ENCODE measurements around the gene GTF3C1.
"Not testable (repeated sequence)": the region's sequence is repeated elsewhere in the genome, so short reads cannot be mapped to it uniquely, and the experiment has no call there.

Gene GTF3C1

GRCh38 chr16:27436921-27437650 is 112.6 kb downstream of the GTF3C1 start:
- no peak overlapping the region for H3K27ac ChIP-seq
- H3K4me1 ChIP-seq = no peaks in the 10 kb centered on the region
- H3K27me3 ChIP-seq (ENCODE audit: control insufficient read depth, insufficient read depth, low read length) = no peaks in the 10 kb centered on the region
- no peak overlapping the region for H2AFZ ChIP-seq
- no peak overlapping the region for H3K4me2 ChIP-seq (ENCODE audit: low read length)
- H3K36me3 ChIP-seq (ENCODE audit: control insufficient read depth, insufficient read depth, low read length) = no peaks in the 10 kb centered on the region
- no peaks in the 10 kb centered on the region for H3K79me2 ChIP-seq
- no peak for TF ChIP-seq CTCF (IDR thresholded peaks at IDR 0.05)
- no peak overlapping the region for H3K4me3 ChIP-seq (ENCODE audit: low read depth, low read length)
- H3K9me3 ChIP-seq (ENCODE audit: control insufficient read depth, low read length) = no peaks in the 10 kb centered on the region
- no peak overlapping the region for H3K9ac ChIP-seq

GRCh38 chr16:27436065-27436464 is 113.6 kb downstream of the GTF3C1 start:
- H3K4me1 ChIP-seq = no peaks in the 10 kb centered on the region
- no peak overlapping the region for H3K4me2 ChIP-seq (ENCODE audit: low read length)
- no peaks in the 10 kb centered on the region for H3K79me2 ChIP-seq
- H3K4me3 ChIP-seq (ENCODE audit: low read depth, low read length) = no peak overlapping the region
- no peaks in the 10 kb centered on the region for H3K9me3 ChIP-seq (ENCODE audit: control insufficient read depth, low read length)
- H3K27me3 ChIP-seq (ENCODE audit: control insufficient read depth, insufficient read depth, low read length) = no peaks in the 10 kb centered on the region
- no peak for TF ChIP-seq CTCF (IDR thresholded peaks at IDR 0.05)
- H3K36me3 ChIP-seq (ENCODE audit: control insufficient read depth, insufficient read depth, low read length) = no peaks in the 10 kb centered on the region
- H3K27ac ChIP-seq = no peak overlapping the region
- no peak overlapping the region for H2AFZ ChIP-seq
- H3K9ac ChIP-seq = no peak overlapping the region

- not testable (repeated sequence) for H3K9me3 ChIP-seq (ENCODE audit: control insufficient read depth, low read length); H3K4me2 ChIP-seq (ENCODE audit: low read length); H3K27ac ChIP-seq; H3K36me3 ChIP-seq (ENCODE audit: control insufficient read depth, insufficient read depth, low read length); H3K27me3 ChIP-seq (ENCODE audit: control insufficient read depth, insufficient read depth, low read length); H2AFZ ChIP-seq; H3K79me2 ChIP-seq; H3K4me3 ChIP-seq (ENCODE audit: low read depth, low read length); H3K9ac ChIP-seq; H3K4me1 ChIP-seq
Observed at GRCh38 chr16:27435146-27435545, 114.6 kb downstream of the GTF3C1 start.

- H3K36me3 ChIP-seq (ENCODE audit: control insufficient read depth, insufficient read depth, low read length) = no peaks in the 10 kb centered on the region
- TF ChIP-seq CTCF (IDR thresholded peaks at IDR 0.05) = no peak
- H3K9ac ChIP-seq = no peak overlapping the region
- H3K27me3 ChIP-seq (ENCODE audit: control insufficient read depth, insufficient read depth, low read length) = no peaks in the 10 kb centered on the region
- H3K79me2 ChIP-seq = no peaks in the 10 kb centered on the region
- no peak overlapping the region for H2AFZ ChIP-seq
- no peak overlapping the region for H3K4me2 ChIP-seq (ENCODE audit: low read length)
- no peaks in the 10 kb centered on the region for H3K4me1 ChIP-seq
- no peaks in the 10 kb centered on the region for H3K9me3 ChIP-seq (ENCODE audit: control insufficient read depth, low read length)
- H3K4me3 ChIP-seq (ENCODE audit: low read depth, low read length) = no peak overlapping the region
- H3K27ac ChIP-seq = no peak overlapping the region
Observed at GRCh38 chr16:27434141-27435051, 115.3 kb downstream of the GTF3C1 start.

- no peaks in the 10 kb centered on the region for H3K4me1 ChIP-seq
- no peak overlapping the region for H3K9ac ChIP-seq
Observed at GRCh38 chr16:27433636-27434035, 116.1 kb downstream of the GTF3C1 start.

GRCh38 chr16:27433191-27433590 is 116.5 kb downstream of the GTF3C1 start:
- H3K27me3 ChIP-seq (ENCODE audit: control insufficient read depth, insufficient read depth, low read length); H3K27ac ChIP-seq; H3K9ac ChIP-seq; H3K4me1 ChIP-seq; H3K79me2 ChIP-seq; H3K4me3 ChIP-seq (ENCODE audit: low read depth, low read length); H2AFZ ChIP-seq; H3K9me3 ChIP-seq (ENCODE audit: control insufficient read depth, low read length); H3K36me3 ChIP-seq (ENCODE audit: control insufficient read depth, insufficient read depth, low read length); H3K4me2 ChIP-seq (ENCODE audit: low read length): not testable (repeated sequence)

More at GRCh38 chr16:27433636-27434035, 116.1 kb downstream of the GTF3C1 start:
- H3K4me3 ChIP-seq (ENCODE audit: low read depth, low read length) = no peak overlapping the region
- H3K27me3 ChIP-seq (ENCODE audit: control insufficient read depth, insufficient read depth, low read length) = no peaks in the 10 kb centered on the region
- no peak overlapping the region for H2AFZ ChIP-seq
- no peak overlapping the region for H3K4me2 ChIP-seq (ENCODE audit: low read length)
- H3K36me3 ChIP-seq (ENCODE audit: control insufficient read depth, insufficient read depth, low read length) = no peaks in the 10 kb centered on the region
- no peak overlapping the region for H3K27ac ChIP-seq
- no peaks in the 10 kb centered on the region for H3K79me2 ChIP-seq
- H3K9me3 ChIP-seq (ENCODE audit: control insufficient read depth, low read length) = no peaks in the 10 kb centered on the region
- no peak for TF ChIP-seq CTCF (IDR thresholded peaks at IDR 0.05)
